ENCODE results near the gene TKTL1.

DNA sequence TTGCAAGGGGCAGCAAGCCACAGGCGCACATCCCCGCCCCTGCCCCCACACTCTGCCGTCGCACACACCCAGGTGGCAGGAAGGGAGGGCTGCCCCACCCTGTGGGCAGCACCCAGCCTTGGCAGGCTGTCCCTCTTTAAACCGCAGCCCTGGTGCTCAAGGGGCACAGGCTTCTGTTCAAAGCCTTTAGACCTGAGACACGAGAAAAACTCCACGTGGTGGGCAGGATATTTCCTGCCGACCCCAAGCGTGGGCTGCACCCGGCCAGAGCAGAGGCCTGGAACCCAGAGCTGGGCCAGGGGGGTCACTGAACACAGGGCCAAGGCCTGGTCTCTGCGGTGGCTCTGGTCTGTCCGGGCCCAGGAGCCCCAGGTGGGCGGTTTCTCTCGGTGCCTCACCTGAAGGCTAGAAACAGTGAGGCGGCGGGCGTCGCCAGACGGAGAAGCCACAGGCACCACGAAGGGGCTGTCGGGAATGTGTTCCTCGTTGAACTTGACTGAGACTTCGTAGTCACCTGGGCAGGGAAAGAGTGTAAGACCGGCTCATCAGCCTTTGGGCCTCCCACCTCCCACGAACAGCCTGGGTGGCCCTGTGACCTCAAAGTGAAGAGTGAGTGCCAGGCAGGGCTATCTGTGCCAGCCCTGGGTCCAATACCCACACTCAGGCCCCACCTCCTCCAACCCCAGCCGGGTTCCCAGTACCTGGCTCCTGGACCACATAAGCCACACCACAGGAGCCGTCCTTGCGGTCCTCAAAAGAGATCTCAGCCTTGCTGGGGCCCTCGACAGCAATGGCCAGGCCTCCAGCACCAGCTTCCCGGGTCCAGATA, 55.8 kb downstream of the TKTL1 start:
- TF ChIP-seq POLR2AphosphoS5 (IDR thresholded peaks at IDR 0.05; ENCODE audit: low read depth, low read length) (no peak), REST (IDR thresholded peaks at IDR 0.05; ENCODE audit: insufficient read depth in 1 of 2, low read depth in 2 of 2, low read length in 2 of 2) (no peak)

Data from PFSK-1 (cell line).